Glutamatergic neuron (in vitro differentiated cells): ENCODE measurements around the gene SSBP3. TPM values are rescaled to one million over a fixed set of nuclear protein-coding genes. Genes with fewer than 3 reads are reported as not detected.

ENCODE experiments used
- DNase-seq: peaks from one replicate; pipeline ENCODE4 v3.0.0; 2022
- H3K27ac Mint-ChIP-seq: one replicate; pipeline ENCODE4 v1.8.0; 2020; ENCODE audit warnings: mild to moderate bottlenecking, mixed read lengths, inconsistent platforms; ENCODE audit not compliant: unreplicated experiment
- H3K27me3 Mint-ChIP-seq: one replicate; pipeline ENCODE4 v1.8.0; 2020; ENCODE audit warnings: mild to moderate bottlenecking, moderate library complexity, mixed read lengths, inconsistent platforms; ENCODE audit not compliant: unreplicated experiment
- H3K36me3 Mint-ChIP-seq: one replicate; pipeline ENCODE4 v1.8.0; 2020; ENCODE audit warnings: mild to moderate bottlenecking, mixed read lengths, inconsistent platforms; ENCODE audit not compliant: unreplicated experiment
- H3K4me1 Mint-ChIP-seq: one replicate; pipeline ENCODE4 v1.8.0; 2020; ENCODE audit warnings: mild to moderate bottlenecking, low read depth, mixed read lengths, inconsistent platforms; ENCODE audit not compliant: unreplicated experiment
- H3K4me3 Mint-ChIP-seq: one replicate; pipeline ENCODE4 v1.8.0; 2020; ENCODE audit warnings: mild to moderate bottlenecking, mixed read lengths, inconsistent platforms; ENCODE audit not compliant: unreplicated experiment
- H3K9me3 Mint-ChIP-seq: one replicate; pipeline ENCODE4 v1.8.0; 2020; ENCODE audit warnings: mild to moderate bottlenecking, moderate library complexity, mixed read lengths, inconsistent platforms; ENCODE audit not compliant: unreplicated experiment
- total RNA-seq: library from RNA; stranded (reverse); fragmentation: NEBNext Ultra II Directional; extraction: Animal tissue kit (Norgen Biotek cat#: 25700); gene quantifications from one replicate; pipeline ENCODE4 v1.2.1, GENCODE V29; 2021; ENCODE audit not compliant: unreplicated experiment
- TF ChIP-seq, protein P1 (sequence below): fragments of 200-600 bp; sonication (generic); IDR thresholded peaks from one replicate; pipeline ENCODE4 v1.5.0; 2021; ENCODE audit not compliant: partially characterized antibody, unreplicated experiment

Gene SSBP3
- total RNA-seq, 1 donor from 2014 or later = 608 TPM

DNA sequence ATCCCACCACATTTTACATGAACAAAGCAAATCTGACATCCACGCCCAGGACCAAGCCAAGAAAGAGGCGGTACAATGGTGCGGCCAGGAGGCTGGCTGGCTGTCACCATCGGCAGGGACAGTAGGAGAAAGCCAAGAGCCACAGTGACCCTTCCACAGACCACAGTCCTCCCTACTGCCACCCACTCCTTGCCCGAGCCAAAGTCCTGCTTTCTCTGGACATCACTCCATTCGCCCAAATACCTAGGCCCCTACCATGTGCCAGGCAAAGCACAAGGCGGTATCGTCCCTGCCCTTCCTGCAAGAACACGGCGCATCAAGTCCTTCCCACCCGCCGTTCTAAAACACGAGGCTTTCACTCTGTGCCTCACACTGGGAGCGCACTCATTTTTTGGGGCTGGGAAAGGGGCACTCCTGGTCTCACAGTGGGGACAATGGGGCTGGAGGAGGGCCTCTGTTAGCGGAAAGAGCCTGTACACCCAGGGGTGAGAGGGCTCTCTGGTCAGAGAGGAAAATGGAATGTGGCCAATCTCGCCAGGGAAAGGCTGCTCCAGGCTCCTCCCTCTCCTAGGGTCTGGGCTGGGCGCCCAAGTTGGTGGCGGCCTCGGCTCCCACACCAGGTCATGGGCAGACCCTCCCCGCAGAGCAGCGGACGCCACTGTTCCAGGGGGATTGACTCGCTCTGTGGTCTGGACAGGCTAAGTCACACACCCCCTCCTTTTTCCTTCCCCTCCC, 26.5 kb downstream of the SSBP3 start:
- DNase-seq = no peak
- TF ChIP-seq, protein P1, sequence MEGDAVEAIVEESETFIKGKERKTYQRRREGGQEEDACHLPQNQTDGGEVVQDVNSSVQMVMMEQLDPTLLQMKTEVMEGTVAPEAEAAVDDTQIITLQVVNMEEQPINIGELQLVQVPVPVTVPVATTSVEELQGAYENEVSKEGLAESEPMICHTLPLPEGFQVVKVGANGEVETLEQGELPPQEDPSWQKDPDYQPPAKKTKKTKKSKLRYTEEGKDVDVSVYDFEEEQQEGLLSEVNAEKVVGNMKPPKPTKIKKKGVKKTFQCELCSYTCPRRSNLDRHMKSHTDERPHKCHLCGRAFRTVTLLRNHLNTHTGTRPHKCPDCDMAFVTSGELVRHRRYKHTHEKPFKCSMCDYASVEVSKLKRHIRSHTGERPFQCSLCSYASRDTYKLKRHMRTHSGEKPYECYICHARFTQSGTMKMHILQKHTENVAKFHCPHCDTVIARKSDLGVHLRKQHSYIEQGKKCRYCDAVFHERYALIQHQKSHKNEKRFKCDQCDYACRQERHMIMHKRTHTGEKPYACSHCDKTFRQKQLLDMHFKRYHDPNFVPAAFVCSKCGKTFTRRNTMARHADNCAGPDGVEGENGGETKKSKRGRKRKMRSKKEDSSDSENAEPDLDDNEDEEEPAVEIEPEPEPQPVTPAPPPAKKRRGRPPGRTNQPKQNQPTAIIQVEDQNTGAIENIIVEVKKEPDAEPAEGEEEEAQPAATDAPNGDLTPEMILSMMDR = no peak
- peaks cover 57% of the 10 kb centered on the region for H3K4me1 Mint-ChIP-seq
- peak overlapping the region; percentile 68 for H3K4me3 Mint-ChIP-seq
- peaks cover 21% of the 10 kb centered on the region for H3K9me3 Mint-ChIP-seq
- peaks cover 16% of the 10 kb centered on the region for H3K27me3 Mint-ChIP-seq
- H3K36me3 Mint-ChIP-seq = no peaks in the 10 kb centered on the region
- peak overlapping the region; percentile 99 for H3K27ac Mint-ChIP-seq

DNA sequence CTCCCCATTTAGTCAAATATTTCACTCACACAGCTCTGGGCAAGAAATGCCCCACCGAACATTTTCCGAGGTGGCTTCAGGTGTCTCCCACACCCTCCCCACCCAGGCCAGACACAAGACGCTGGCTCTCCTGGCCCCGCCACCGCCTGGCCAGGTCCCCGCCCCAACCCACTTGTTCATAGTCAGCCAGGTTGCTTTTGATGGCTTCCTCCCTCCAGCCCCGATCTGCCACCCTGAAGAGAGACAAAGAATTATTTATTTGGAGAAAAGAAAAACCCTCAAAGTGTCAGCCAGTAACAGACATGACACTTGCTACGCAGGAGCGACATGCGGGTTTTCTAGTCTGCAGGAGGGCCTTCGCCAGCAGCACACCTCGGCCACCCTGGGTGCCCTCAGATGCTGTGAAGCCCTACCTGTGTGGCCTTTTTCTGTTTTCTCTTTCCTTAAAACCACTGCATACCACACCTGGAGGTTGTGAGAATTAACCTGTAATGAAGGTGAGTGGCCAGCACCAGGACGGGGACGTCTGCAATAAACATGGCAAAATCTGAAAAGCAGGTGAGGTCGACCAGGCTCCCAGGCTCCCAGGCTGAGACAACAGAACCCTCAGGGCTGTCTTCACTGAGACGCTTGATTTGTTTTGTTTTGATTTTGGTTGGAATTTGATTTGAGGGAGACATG, 27.2 kb downstream of the SSBP3 start:
- peak overlapping the region; percentile 99 for H3K27ac Mint-ChIP-seq
- peaks cover 4% of the 10 kb centered on the region for H3K36me3 Mint-ChIP-seq
- H3K27me3 Mint-ChIP-seq = peaks cover 16% of the 10 kb centered on the region
- H3K4me1 Mint-ChIP-seq = peaks cover 62% of the 10 kb centered on the region
- peaks cover 23% of the 10 kb centered on the region for H3K9me3 Mint-ChIP-seq
- TF ChIP-seq, protein P1 = no peak
- H3K4me3 Mint-ChIP-seq = peak overlapping the region; percentile 68
- DNase-seq = no peak

DNA sequence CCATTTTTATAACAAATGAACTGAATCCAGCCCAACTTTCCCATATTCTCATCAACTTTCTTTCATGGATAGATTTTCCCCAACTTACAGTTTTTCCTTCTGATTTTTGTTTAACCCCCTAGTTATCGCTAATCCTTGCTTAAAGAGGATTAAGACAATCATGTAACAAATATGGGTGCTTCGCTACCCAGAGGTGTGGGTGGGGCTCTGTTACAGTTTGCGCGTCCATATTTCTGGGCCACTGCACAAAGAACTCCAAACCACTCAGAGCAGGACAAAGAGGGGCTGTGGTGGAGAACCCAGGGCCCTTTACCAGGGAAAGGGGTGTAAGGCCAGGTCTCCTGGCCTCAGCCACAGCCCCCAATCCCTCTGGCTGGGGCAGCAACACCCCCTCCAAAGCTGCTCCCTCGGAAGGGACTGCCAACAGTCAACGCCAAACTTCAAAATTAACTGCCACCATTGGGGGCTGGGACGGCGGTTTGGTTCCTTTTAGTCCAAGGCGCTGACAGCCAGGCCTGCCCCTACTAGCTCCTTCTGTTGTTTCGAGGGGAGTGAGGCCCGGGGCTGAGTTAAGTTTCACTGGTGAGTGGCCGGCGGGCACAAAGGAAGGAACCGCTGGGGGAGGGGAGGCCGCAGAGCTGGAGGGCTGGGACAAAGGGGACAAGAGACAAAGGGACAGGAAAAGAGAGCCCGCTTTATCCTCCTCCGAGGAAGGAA, 27.9 kb downstream of the SSBP3 start:
- peak overlapping the region; percentile 69 for H3K4me3 Mint-ChIP-seq
- TF ChIP-seq, protein P1 = no peak
- H3K27ac Mint-ChIP-seq = peak overlapping the region; percentile 99
- peaks cover 64% of the 10 kb centered on the region for H3K4me1 Mint-ChIP-seq
- H3K9me3 Mint-ChIP-seq = peaks cover 27% of the 10 kb centered on the region
- H3K36me3 Mint-ChIP-seq = peaks cover 4% of the 10 kb centered on the region
- peaks cover 20% of the 10 kb centered on the region for H3K27me3 Mint-ChIP-seq
- DNase-seq = peak; percentile 76

DNA sequence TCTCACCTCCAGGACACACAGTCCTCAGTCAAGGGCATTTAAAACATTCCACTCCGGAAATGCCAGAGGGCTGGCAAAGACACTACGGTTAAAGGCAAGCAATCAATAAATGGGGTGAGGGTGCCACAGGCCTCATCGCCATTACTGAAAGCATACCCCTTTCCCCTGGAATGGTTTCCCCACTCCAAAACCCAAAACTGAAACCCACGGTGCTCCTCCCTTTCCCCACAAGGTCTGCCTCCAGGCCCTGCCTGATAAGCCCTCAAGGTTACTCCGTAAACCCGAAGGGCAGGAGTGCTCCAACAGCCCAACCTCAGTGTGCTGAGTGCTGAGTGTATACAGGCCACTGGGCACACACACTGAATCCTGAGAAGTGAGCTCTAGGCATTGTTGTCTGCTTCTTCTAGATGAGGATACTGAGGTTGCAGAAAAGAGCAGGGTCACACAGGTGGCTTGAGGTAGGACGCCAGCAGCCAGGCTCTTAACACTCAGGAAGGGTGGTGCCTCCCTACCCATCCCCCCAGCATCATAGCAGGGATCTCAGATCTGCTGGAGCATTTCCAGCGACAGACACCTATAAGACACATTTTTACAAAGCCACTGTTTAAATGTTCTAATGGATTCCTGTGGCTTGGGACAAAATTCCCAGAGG, 29.0 kb downstream of the SSBP3 start:
- Mint-ChIP-seq H3K9me3 (peaks cover 33% of the 10 kb centered on the region), H3K36me3 (peaks cover 4% of the 10 kb centered on the region), H3K27me3 (peaks cover 26% of the 10 kb centered on the region), H3K27ac (peak overlapping the region; percentile 99), H3K4me3 (peak overlapping the region; percentile 77), H3K4me1 (peaks cover 72% of the 10 kb centered on the region)
- no peak for DNase-seq
- TF ChIP-seq, protein P1 = no peak
